Measurements from ENCODE around the gene ADCY5.

Gene ADCY5

DNA sequence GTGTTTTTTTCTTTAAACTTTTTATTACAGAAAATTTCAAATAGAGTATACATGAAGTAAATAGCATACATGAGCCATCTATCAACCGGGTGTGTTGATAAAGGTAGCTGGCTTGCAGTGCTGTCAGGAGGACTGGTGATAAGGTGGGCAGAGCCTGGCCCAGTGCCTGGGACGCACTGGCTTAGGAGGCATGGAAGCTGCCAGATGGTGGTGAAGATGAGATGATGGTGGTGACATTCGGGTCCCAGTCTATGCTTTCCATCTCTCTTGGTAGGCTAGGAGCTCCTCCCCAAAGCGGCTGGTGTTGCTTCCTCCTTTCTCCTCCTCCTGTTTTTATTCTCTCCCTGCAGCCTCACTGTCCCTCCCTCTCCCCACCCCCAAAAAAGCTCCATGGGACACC, 101.7 kb downstream of the ADCY5 start:
- DNase-seq (ENCODE audit: extremely low read depth, low read depth), result no peak

DNA sequence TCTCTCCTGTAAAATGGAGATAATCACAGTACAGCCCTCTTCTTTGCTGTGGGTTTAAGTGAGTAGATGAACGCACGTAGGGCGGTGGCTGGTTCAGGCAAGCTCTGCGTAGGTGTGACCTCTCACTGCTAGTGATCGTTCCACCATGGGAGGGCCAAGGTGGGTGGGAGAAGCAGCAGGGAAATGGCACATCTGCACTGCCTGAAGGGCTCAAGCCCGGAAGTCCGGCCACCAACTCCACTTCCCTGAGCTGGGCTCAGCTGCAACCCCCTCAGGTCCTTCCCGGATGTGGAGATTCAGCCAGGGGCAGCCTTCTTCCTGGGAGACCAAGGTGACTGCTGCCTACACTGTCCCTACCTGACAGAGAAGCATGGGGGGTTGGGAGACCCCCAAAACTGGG, 102.9 kb downstream of the ADCY5 start:
- TF ChIP-seq, protein P1, sequence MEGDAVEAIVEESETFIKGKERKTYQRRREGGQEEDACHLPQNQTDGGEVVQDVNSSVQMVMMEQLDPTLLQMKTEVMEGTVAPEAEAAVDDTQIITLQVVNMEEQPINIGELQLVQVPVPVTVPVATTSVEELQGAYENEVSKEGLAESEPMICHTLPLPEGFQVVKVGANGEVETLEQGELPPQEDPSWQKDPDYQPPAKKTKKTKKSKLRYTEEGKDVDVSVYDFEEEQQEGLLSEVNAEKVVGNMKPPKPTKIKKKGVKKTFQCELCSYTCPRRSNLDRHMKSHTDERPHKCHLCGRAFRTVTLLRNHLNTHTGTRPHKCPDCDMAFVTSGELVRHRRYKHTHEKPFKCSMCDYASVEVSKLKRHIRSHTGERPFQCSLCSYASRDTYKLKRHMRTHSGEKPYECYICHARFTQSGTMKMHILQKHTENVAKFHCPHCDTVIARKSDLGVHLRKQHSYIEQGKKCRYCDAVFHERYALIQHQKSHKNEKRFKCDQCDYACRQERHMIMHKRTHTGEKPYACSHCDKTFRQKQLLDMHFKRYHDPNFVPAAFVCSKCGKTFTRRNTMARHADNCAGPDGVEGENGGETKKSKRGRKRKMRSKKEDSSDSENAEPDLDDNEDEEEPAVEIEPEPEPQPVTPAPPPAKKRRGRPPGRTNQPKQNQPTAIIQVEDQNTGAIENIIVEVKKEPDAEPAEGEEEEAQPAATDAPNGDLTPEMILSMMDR (IDR thresholded peaks at IDR 0.05; ENCODE audit: low read depth, low read length, missing control alignments), result no peak
- no peak overlapping the region for H3K4me3 ChIP-seq (replicated peaks; ENCODE audit: low read depth, low read length)
- DNase-seq (ENCODE audit: extremely low read depth, low read depth), result no peak

More for the DNA sequence above, 101.7 kb downstream of the ADCY5 start:
- TF ChIP-seq, protein P1 (IDR thresholded peaks at IDR 0.05; ENCODE audit: low read depth, low read length, missing control alignments), result no peak
- no peak overlapping the region for H3K4me3 ChIP-seq (replicated peaks; ENCODE audit: low read depth, low read length)

DNA sequence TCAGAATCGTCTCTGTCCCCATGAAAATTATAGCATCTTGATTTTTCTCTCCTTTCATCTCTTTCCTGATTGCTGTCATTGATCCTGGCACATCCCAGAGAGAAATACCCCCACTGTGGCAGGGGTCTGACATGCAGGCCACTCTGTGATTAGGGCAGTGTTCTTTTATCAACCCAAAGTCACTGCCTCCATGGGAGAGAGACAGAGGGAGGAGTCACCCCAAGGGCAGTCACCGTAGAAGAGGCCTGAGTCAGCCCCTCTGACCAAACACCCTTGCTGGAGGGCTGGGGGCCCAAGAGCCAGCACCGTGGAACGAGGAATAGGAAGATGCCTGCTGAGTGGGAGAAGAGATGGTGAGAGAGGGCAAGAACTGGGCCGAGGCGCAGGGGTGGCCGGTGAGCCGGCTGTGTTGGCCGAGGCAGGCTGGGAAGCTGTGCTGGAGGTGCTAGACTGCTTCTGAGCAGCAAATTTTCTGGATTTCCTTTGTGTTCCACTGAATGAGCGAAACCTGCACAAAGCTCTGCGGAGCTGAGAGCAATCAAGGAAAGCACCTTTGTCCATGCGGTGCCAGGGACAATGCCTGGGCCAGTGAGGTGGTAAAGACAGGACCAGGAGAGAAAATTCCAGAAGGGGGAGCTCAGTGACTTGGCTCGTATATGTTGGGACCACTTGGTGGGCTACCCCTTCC, 103.8 kb downstream of the ADCY5 start:
- no peak overlapping the region for H3K4me3 ChIP-seq (replicated peaks; ENCODE audit: low read depth, low read length)
- no peak for DNase-seq (ENCODE audit: extremely low read depth, low read depth)
- TF ChIP-seq, protein P1 (IDR thresholded peaks at IDR 0.05; ENCODE audit: low read depth, low read length, missing control alignments), result no peak

DNA sequence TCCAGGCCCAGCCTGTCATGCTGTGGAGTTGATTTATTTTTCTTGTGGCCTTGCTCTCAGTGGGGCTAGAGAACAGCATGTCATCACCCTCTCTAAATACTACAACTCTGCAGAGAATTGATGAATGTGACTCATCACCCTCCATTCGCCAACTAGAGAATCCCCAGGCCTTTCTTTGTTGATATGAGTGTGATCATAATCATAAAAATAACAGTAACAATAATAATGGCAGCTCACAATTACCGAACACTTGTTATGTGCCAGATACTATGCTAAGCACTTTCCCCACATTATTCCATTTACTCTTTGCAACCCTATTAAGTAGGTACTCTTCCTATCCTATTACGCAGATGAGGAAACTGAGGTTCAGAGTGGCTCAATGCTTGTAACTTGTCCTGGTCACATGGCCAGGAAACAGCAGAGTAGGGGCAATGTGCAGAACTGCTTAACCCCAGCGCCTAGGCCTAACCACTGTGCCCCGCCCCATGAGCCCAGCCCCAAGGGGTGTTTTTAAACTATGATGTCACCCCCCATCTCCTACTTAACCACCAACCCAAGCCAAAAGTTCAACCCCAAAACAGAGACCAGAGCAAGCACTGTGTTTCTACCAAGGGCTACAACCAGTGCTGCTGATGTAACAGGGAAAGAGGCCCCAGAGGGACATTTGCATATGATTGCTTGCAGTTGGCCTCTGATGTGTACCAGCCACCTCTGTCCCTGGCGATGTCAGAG, 104.5 kb downstream of the ADCY5 start:
- TF ChIP-seq, protein P1 (IDR thresholded peaks at IDR 0.05; ENCODE audit: low read depth, low read length, missing control alignments), result no peak

DNA sequence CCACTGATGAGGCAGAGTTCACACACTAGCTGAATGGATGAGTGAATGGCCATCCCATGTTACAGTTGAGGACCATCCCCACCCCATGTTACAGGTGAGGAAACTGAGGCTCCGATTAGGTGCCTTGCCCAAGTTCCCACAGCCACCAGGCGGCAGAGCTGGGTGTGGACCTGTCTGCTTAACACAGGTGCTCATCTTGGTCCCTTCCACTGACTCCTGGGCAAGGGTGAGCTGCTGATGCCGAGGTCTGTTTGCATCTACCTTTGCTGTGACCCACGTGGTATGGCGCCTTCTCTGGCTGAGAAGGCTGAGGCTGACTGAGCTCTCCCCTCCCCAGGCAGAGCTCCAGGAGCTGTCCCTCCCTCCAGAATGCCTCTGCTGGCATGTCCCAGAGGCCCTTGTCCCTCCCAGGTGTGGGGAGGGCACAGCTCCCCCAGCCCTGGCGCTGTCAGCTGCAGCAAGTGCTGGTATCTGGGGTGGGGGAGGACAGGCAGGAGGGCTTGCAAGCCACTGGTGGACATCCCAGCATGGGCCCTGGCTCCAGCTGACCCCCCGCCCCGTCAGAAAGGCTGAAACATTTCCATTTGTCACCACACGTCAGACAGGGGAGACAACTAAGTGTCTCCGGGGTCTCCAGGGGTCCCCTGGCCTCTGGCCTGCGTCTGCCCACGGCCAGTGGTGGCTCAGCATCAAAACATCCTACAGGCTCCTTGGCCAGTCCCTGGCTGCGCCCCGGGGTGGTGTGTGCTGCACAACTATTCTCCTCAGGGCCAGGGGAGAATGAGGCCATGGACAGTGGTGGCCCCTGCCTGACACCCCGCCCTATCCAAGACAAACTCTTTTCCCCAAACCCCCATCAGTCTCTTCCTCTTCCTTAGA, 105.4 kb downstream of the ADCY5 start:
- no peak for DNase-seq (ENCODE audit: extremely low read depth, low read depth)
- TF ChIP-seq, protein P1 (IDR thresholded peaks at IDR 0.05; ENCODE audit: low read depth, low read length, missing control alignments), result no peak
- H3K4me3 ChIP-seq (replicated peaks; ENCODE audit: low read depth, low read length), result no peak overlapping the region

More for the DNA sequence above, 104.5 kb downstream of the ADCY5 start:
- H3K4me3 ChIP-seq (replicated peaks; ENCODE audit: low read depth, low read length), result no peak overlapping the region
- no peak for DNase-seq (ENCODE audit: extremely low read depth, low read depth)

DNA sequence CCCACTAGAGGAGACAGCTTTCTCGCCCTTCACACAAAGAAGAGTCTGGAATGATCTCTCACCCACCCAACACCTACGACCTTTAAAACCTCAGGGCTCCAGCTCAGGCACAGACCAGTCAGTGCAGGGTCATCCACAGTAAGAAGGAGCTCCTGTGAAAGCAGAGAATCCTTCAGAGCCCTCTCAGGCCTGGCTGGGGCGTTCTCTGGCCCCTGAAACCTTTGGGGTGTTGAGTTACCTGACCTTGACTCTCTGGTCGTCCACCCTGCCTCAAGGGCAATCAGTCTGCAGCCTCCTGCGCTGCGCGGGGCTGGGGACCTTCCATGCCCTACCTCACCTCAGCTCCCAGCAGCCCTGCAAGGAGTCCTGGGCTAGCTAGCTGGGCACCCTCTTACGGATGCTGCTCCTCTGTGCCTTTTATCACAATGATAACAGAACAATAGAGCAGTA, 106.2 kb downstream of the ADCY5 start:
- DNase-seq (ENCODE audit: extremely low read depth, low read depth), result no peak
- TF ChIP-seq, protein P1 (IDR thresholded peaks at IDR 0.05; ENCODE audit: low read depth, low read length, missing control alignments), result no peak
- H3K4me3 ChIP-seq (replicated peaks; ENCODE audit: low read depth, low read length), result no peak overlapping the region
